Nucleus accumbens (tissue), 56 donors: ENCODE data around the gene APOM.

ENCODE experiments used
- DNase-seq, 56 donors: peaks; one replicate each; lab custom pipeline; 2025; lab: John Stamatoyannopoulos, UW

Gene APOM

GRCh38 chr6:31630177-31630934, 25.3 kb upstream of the APOM start:
- DNase-seq, result no peak

GRCh38 chr6:31631209-31631608, 24.5 kb upstream of the APOM start:
- no peak for DNase-seq

- no peak for DNase-seq
These were observed 23.9 kb upstream of the APOM start for GRCh38 chr6:31631681-31632278.

- no peak for DNase-seq
These were observed 23.3 kb upstream of the APOM start for GRCh38 chr6:31632279-31632946.

GRCh38 chr6:31633447-31633846, 22.2 kb upstream of the APOM start:
- DNase-seq, result no peak

- no peak for DNase-seq
These were observed 21.6 kb upstream of the APOM start for GRCh38 chr6:31634131-31634530.

- no peak for DNase-seq
These were observed 20.6 kb upstream of the APOM start for GRCh38 chr6:31634969-31635575.

GRCh38 chr6:31636698-31637596, 18.7 kb upstream of the APOM start:
- no peak for DNase-seq

GRCh38 chr6:31639043-31639442, 16.7 kb upstream of the APOM start:
- no peak for DNase-seq

- no peak for DNase-seq
These were observed 16.2 kb upstream of the APOM start for GRCh38 chr6:31639449-31639861.

- no peak for DNase-seq
These were observed 15.1 kb upstream of the APOM start for GRCh38 chr6:31640612-31641011.

GRCh38 chr6:31641370-31641769, 14.3 kb upstream of the APOM start:
- DNase-seq, result no peak

- DNase-seq, result no peak
These were observed 12.7 kb upstream of the APOM start for GRCh38 chr6:31642798-31643570.

- no peak for DNase-seq
These were observed 11.8 kb upstream of the APOM start for GRCh38 chr6:31643818-31644454.

GRCh38 chr6:31645325-31645724, 10.4 kb upstream of the APOM start:
- DNase-seq, result no peak

GRCh38 chr6:31651602-31652191, 4.0 kb upstream of the APOM start:
- peak in 3 of 56 donors; percentile 37 to 80 (median 78) for DNase-seq

GRCh38 chr6:31652925-31653724, 2.6 kb upstream of the APOM start:
- peak in 37 of 56 donors; percentile 60 to 97 (median 89) for DNase-seq
